ENCODE results near the gene CECR2.

Gene CECR2

DNA sequence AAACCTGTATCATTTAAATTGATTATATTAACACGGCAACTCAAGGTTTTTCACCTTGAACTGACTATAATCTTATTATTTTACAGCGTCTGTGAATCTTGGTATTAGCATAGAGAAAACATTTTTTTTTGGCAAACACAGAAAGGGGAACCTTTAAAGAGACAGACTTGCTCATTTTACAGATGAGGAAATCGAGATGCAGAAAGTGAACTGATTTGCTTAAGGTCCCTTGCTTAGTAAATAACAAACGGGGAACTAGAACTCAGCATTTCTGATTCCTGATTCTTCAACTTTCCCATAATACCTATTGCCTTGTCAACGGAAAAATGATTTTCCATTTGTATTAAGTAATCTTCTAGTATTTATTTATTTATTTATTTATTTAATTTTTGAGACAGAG lies 33.2 kb upstream of the CECR2 start:
- TF ChIP-seq, protein P1, sequence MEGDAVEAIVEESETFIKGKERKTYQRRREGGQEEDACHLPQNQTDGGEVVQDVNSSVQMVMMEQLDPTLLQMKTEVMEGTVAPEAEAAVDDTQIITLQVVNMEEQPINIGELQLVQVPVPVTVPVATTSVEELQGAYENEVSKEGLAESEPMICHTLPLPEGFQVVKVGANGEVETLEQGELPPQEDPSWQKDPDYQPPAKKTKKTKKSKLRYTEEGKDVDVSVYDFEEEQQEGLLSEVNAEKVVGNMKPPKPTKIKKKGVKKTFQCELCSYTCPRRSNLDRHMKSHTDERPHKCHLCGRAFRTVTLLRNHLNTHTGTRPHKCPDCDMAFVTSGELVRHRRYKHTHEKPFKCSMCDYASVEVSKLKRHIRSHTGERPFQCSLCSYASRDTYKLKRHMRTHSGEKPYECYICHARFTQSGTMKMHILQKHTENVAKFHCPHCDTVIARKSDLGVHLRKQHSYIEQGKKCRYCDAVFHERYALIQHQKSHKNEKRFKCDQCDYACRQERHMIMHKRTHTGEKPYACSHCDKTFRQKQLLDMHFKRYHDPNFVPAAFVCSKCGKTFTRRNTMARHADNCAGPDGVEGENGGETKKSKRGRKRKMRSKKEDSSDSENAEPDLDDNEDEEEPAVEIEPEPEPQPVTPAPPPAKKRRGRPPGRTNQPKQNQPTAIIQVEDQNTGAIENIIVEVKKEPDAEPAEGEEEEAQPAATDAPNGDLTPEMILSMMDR (IDR thresholded peaks at IDR 0.05; ENCODE audit: low read depth, low read length), result no peak
- DNase-seq (ENCODE audit: extremely low read depth, low read depth), result no peak

DNA sequence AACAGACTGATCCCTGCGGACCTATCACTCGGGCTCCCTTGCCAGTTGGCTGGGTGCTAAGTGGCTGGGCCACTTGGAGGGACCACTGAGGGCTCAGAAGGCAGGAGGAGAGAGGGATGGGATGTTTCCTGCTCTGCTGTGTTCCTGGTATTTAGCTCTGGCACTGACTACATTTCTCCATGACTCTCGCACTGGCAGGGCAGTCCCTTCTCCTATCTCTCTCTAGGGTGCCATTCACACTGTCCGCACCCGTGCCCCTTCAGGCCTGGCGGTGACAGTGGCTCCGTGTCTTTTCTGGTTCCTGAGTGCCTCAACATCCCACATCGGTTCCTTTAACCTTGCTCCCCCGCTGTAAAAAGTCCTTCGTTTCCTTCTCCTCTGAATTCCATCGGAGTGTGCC lies 31.6 kb upstream of the CECR2 start:
- TF ChIP-seq, protein P1 (IDR thresholded peaks at IDR 0.05; ENCODE audit: low read depth, low read length), result no peak
- no peak for DNase-seq (ENCODE audit: extremely low read depth, low read depth)

DNA sequence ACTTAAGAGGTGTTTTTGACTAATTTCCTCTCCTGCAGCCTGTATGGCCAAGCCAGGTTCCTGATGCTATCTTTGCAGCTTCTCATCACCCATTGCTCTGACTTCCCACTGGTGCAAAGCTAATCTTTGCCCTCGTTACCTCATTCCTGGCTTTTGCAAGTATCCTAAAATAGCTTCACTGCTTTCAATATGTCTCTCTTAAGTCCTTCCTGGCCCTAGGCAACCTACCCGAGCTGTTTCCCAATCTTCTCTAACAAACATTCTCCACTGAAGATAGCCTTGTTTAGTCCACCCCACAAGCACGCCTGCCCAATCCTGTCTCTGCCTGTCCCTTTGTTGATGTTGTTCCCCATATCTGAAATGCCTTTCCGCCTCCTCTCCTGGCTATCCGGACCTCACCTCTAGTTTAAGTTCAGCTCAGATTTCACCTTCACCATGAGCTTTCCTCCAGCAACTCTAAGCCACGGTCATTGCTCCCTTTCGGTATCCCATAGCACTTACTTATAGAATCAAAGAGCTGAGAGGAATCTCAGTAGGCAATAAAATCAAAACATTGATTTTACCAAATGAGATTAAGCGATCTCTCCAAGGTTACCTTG lies 30.1 kb upstream of the CECR2 start:
- TF ChIP-seq, protein P1 (IDR thresholded peaks at IDR 0.05; ENCODE audit: low read depth, low read length), result no peak
- no peak for DNase-seq (ENCODE audit: extremely low read depth, low read depth)

DNA sequence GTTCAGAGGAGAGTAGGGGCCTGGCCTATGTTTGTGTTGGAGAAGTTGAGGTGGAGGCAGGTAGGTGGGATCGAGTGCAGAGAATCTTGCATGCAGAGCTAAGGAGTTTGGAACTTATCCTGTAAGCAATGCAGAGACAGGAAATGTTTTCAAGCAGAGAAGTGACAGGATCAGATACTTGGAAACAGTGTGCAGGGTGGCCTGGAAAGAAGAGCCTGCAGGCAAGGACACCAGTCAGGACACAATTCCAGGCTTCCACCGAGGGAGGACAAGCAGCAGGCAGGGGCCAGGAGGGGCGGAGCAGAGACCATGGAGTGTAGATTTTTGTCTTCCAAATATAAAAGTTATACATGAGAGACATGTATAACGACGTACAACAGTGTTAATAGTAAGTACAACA lies 26.9 kb upstream of the CECR2 start:
- no peak for DNase-seq (ENCODE audit: extremely low read depth, low read depth)

DNA sequence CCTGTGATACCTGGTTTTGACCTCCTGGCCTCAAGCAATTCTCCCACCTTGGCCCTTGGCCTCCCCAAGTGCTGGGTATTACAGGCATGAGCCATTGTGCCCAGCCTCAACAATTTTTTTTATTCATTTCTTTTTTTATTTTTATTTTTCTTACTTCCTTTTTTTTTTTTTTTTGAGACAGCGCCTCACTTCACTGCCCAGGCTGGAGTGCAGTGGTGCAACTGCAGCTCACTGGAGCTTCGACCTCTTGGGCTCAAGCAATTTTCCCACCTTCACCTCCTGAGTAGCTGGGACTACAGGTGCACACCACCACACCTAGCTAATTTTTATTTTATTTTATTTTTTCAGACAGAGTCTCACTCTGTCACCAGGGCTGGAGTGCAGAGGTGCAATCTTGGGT lies 25.5 kb upstream of the CECR2 start:
- TF ChIP-seq, protein P1 (IDR thresholded peaks at IDR 0.05; ENCODE audit: low read depth, low read length), result no peak
- no peak for DNase-seq (ENCODE audit: extremely low read depth, low read depth)

More for the DNA sequence above, 26.9 kb upstream of the CECR2 start:
- TF ChIP-seq, protein P1 (IDR thresholded peaks at IDR 0.05; ENCODE audit: low read depth, low read length), result no peak

DNA sequence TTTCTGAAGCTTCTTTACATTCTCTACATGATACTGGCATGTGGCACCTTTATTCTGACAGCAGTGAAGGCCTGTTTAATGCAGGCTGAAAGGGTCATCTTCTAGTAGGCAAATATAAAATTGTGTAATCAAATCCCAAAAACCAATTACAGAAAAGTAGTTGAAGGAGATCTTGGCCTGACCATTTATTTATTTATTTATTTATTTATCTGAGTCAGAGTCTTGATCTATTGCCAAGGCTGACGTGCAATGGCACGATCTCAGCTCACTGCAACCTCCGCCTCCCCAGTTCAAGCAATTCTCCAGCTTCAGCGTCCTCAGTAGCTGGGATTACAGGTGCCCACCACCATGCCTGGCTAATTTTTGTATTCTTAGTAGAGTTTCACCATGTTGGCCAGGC lies 22.7 kb upstream of the CECR2 start:
- DNase-seq (ENCODE audit: extremely low read depth, low read depth), result no peak
- TF ChIP-seq, protein P1 (IDR thresholded peaks at IDR 0.05; ENCODE audit: low read depth, low read length), result no peak

DNA sequence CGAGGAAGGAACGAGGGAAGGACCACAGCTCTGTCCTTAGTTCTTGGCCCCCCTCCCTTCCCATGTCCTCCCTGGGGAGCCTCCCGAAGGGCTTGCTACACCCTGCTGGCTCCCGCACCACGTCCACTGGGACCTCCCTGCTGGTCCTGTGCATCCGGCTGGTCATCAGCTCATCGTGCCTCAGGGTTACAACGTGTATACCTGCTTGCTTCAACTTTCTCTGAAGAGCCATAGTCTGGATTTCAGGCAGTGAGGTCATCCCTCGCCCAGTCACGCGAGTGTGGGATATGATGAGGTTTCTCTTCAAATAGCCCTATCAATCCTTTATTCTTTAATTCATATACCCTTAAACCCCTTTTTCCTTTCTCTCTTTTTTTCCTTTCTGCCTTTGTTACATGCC lies 21.5 kb upstream of the CECR2 start:
- TF ChIP-seq, protein P1 (IDR thresholded peaks at IDR 0.05; ENCODE audit: low read depth, low read length), result no peak
- DNase-seq (ENCODE audit: extremely low read depth, low read depth), result no peak

Data from AG09319 (cell line).